Kidney tubule cell (primary cell): Measurements from ENCODE around the gene WDR90.

ENCODE experiments used
- DNase-seq: peaks from one replicate; pipeline ENCODE4 v3.0.0-alpha.2; 2018; ENCODE audit warnings: low spot score

Gene WDR90

GRCh38 chr16:638836-639235 lies 10.3 kb upstream of the WDR90 start:
- DNase-seq = no peak

- DNase-seq = no peak
Observed at GRCh38 chr16:640614-641013, 8.6 kb upstream of the WDR90 start.

GRCh38 chr16:641326-642188 lies 7.6 kb upstream of the WDR90 start, which contains the start of gene MCRIP2:
Gene MCRIP2 (plus strand): TSS chr16:641828. CDS start chr16:641992, 164 bp downstream.
- DNase-seq = peak; percentile 86

- peak; percentile 58 for DNase-seq
Observed at GRCh38 chr16:642189-643049, 6.7 kb upstream of the WDR90 start.

- DNase-seq = no peak
Observed at GRCh38 chr16:643050-643368, 6.2 kb upstream of the WDR90 start.

- no peak for DNase-seq
Observed at GRCh38 chr16:644556-644955, 4.6 kb upstream of the WDR90 start.

GRCh38 chr16:645852-646678 lies 3.1 kb upstream of the WDR90 start:
- DNase-seq = peak; percentile 48

- DNase-seq = no peak
Observed at GRCh38 chr16:646679-647172, 2.4 kb upstream of the WDR90 start.

- DNase-seq = no peak
Observed at GRCh38 chr16:647173-647902, 1.8 kb upstream of the WDR90 start.

GRCh38 chr16:648071-648780 lies 939 bp upstream of the WDR90 start:
- DNase-seq = peak; percentile 67

- DNase-seq = peak; percentile 41
Observed at GRCh38 chr16:649631-650030, 466 bp downstream of the WDR90 start.

GRCh38 chr16:651844-652243 lies 2.7 kb downstream of the WDR90 start:
- no peak for DNase-seq

GRCh38 chr16:652454-653305 lies 3.5 kb downstream of the WDR90 start:
- no peak for DNase-seq

GRCh38 chr16:654034-654433 lies 4.9 kb downstream of the WDR90 start:
- DNase-seq = no peak

- DNase-seq = no peak
Observed at GRCh38 chr16:657487-657886, 8.3 kb downstream of the WDR90 start.

- DNase-seq = no peak
Observed at GRCh38 chr16:658679-659571, 9.8 kb downstream of the WDR90 start.

GRCh38 chr16:659618-660017 lies 10.5 kb downstream of the WDR90 start:
- DNase-seq = no peak

GRCh38 chr16:660132-660458 lies 10.9 kb downstream of the WDR90 start:
- DNase-seq = no peak
